ENCODE results near the gene BUD23.

Gene BUD23

GRCh38 chr7:73742753-73743641 is 59.6 kb downstream of the BUD23 start:
- no peak for TF ChIP-seq CTCF (IDR thresholded peaks at IDR 0.05; ENCODE audit: borderline replicate concordance, insufficient read depth, low read depth, low read length)
- no peak overlapping the region for H3K4me3 ChIP-seq (ENCODE audit: low read depth, low read length)

GRCh38 chr7:73746378-73746777 is 63.0 kb downstream of the BUD23 start:
- TF ChIP-seq CTCF (IDR thresholded peaks at IDR 0.05; ENCODE audit: borderline replicate concordance, insufficient read depth, low read depth, low read length): no peak

More at GRCh38 chr7:73746378-73746777, 63.0 kb downstream of the BUD23 start:
- H3K4me3 ChIP-seq (ENCODE audit: low read depth, low read length): no peak overlapping the region

Data from GM12875 (cell line).